ENCODE results near the gene TMEM145.

- TF ChIP-seq CTCF (IDR thresholded peaks at IDR 0.05 in 4 of 5, conservative IDR thresholded peaks at IDR 0.05 in 1 of 5) (no peak), POLR2A (IDR thresholded peaks at IDR 0.05) (no peak)
Observed at GRCh38 chr19:42348211-42348610, 35.1 kb downstream of the TMEM145 start.
